GM19468 (cell line): Measurements from ENCODE around the gene SPACA1.
"Not testable (repeated sequence)": the region's sequence is repeated elsewhere in the genome, so short reads cannot be mapped to it uniquely, and the experiment has no call there.

ENCODE experiments used
- ATAC-seq: cut with Tn5 transposase; IDR thresholded peaks from one replicate; pipeline ENCODE4 v1.9.1; 2021; ENCODE audit warnings: mild to moderate bottlenecking, moderate library complexity, moderate number of reproducible peaks; ENCODE audit not compliant: unreplicated experiment; ENCODE audit errors: extremely low read depth

Gene SPACA1, protein sequence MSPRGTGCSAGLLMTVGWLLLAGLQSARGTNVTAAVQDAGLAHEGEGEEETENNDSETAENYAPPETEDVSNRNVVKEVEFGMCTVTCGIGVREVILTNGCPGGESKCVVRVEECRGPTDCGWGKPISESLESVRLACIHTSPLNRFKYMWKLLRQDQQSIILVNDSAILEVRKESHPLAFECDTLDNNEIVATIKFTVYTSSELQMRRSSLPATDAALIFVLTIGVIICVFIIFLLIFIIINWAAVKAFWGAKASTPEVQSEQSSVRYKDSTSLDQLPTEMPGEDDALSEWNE

DNA sequence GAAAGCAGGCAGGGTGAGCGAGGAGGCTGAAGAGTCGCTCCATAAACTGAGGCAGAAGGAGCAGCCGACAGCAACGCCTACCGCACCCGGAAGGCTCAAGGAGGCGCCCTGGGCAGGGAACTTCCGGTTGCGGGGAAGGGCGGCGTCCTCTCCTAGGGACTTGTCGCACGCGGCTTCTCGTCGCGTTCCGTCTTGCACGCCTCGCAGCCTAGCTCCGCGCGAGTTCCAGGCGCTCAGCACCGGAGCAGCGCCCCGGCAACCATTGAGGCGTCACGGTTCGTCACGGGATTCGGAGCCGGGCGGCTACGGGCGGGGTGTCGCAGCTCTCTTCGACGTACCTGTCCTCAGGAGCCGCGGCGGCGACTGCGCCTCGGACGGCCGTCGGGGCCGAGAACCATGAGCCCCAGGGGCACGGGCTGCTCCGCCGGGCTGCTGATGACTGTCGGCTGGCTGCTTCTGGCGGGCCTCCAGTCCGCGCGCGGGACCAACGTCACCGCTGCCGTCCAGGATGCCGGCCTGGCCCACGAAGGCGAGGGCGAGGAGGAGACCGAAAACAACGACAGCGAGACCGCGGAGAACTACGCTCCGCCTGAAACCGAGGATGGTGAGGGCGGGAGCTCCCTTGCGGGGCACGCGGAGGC, at the start of gene SPACA1:
TSS of gene SPACA1 (plus strand) at position 332 of the 641 bp plus-strand sequence. CDS start at position 397, 65 bp downstream.
- ATAC-seq: no peak

DNA sequence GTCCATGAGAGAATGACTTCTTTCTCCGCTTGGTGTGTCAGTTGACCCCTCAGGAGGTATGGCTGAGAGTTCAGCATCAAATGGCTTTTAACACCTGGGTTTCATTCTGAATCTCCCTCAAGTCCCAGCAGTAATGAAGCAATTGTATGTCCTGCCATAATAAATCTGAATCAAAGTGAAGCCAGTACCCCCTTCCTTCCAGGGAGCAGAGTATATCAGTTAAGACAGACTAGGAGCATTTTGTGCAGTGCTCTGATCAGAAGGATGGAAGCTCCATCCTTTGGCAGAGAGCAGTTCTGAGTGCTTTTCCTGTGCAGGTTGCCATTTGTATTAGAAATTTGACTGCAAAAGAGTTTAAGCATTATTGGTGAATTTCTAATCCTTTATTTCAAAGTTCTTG, 46.9 kb upstream of the SPACA1 start:
- ATAC-seq: no peak

DNA sequence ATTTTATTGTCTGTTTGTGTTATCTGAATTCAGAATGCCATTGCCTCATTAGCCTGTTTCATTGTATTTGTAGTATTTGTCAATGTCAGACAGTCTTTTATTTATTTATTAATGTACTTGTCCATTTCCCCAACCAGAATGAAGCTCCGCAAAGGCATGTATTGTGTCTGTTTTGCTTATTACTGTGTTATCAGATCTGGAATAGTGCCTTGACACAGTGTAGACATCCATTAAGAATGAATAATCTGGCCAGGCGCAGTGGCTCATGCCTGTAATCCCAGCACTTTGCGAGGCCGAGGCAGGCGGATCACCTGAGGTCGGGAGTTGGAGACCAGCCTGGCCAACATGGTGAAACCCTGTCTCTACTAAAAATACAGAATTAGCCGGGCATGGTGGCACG, 46.4 kb upstream of the SPACA1 start:
- ATAC-seq: not testable (repeated sequence)

DNA sequence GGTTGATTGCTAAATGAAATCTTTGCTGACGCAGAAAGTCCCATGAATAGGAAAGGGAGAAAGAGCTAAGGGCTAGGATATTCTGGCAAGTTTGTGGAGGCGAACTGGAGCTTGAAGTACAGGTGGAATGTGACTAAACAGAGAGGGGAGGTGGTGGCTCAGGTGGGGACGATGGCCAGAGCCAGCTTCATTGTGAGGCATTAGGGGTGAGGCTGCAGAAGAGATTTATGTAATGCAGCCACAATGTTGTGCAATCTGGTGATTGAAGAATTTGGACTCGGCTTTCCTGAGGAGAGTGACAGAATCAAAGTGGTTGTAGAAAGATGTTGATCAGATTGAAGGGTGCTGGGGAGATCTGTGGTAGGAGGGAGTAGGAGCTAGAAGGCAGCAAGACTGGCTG, 42.9 kb upstream of the SPACA1 start:
- no peak for ATAC-seq

DNA sequence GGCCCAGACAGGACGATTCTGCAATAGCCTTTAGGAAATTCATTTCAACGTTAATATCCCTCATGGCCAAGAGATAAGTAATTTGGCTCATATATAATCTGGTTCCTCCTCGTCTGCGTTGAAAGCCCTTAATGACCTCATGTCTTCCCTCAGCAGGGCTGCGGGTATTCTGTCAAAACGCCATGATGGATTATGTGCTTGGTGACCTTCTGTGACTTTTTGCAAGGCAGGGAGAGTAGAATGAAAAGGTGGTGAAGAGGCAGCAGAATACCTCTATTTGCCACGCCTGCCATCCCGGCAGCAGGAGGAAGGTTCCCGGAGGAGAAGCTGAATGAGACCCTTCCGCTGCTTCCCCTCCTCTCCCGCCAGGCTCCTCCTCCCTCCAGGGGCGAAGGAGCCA, 41.1 kb upstream of the SPACA1 start:
- no peak for ATAC-seq

DNA sequence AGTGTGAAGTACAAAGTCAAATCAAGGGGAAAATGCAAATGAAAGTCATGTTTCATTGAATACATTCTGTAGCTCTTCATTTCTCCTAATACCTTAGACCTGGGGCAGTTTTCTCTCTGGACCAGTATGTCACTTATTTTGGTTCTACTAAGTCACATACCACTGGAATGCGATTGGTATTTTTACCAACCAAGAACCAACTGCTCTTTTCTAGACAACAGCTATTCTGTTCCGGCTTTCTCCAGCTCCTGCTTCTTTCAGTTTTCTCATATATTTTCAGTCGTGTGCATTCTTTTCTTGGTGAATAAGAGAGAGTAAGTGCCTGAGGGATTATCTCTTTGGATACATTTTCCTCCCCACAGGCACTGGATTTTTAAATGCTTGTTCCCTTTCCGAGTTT, 39.2 kb upstream of the SPACA1 start:
- no peak for ATAC-seq

DNA sequence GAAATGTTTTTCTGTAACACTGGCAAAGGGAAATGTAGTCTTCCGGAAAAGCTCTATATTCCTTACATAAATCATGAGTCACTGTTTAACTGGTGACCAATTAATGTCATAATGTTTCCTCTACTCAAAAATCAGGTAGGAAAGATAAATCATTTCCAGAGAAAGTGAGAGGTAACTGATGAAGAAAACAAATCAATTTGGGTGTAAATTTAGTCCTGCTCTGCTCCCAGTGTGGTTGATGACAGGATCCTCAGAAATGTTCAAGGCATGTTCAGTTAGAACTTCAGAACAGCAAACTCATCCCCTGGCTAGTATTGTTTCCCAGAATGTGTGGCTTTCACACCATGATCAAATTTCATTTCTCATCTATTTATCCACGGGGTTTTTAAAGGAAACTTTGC, 38.8 kb upstream of the SPACA1 start:
- no peak for ATAC-seq

DNA sequence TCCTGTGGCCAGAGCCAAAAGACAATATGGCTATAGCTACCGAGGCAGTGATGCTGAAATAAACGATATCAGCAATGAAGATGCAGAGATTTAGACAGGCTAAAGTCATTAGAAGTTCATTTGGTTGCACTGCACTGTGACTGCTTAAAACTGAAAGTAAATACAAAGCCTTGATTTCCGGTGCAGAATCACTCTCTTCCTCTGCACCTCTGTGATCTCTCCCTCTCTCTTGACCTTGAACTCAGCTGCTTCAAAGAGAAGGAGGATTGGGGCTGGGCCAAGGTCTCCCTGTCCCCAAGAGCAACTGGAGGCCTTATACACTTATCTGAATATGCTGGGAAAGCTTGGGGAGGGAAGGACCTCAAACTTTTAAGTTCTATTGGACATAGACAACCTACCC, 34.6 kb upstream of the SPACA1 start:
- ATAC-seq: no peak

DNA sequence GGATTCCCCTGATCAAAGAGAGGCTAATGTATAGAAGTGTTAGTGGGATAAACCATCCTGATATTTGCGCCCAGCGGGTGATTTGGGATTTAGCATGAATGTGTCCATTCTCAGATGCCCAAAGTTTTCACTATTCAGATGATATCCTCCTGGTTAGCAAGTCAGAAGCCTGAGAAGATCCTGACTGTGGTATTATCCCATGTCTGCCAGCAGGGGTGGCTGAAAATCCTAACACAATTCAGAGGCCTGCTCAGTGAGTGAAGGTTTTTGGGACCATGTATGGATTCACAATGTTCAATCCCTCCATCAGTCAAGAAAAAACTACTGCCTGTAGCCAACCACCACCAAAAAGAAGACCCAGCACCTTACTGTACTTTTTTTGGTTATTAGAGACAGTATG, 34.1 kb upstream of the SPACA1 start:
- no peak for ATAC-seq

DNA sequence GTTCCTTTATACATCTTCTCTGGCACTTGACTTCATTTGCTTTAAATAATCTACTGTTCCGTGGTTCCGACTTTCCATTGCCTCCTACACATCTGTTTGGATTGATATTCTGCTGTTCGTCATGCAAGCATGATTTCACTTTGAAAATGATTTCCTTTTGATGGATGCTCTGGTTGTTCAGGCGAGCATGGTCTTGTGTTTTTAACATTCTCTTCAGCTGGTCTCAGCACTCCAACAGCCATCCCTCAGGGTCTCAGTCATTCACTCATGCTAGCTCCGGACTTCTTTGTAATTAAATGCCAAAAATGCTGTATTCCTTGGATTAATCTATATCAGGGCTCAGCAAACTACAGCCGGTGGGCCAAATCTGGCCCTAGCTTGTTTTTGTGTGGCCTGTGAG, 27.2 kb upstream of the SPACA1 start:
- no peak for ATAC-seq

DNA sequence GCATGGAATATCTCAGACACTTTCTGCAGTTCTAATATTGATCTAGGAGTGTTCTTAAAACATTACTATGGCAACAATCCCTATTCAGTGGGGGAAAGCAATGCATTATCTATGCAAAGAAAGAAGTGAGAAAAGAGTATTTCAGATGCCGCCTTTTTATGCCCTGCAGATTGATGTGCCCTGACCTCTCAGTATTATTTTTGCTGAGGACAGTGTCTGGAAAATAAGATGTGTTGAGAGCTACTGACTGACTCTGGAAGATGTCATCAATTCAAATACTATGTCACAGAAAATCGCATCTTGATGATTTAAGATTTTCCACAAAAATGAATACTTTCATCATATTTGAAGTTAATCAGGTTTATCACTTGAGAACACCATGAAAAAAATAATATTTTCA, 22.9 kb upstream of the SPACA1 start:
- no peak for ATAC-seq

DNA sequence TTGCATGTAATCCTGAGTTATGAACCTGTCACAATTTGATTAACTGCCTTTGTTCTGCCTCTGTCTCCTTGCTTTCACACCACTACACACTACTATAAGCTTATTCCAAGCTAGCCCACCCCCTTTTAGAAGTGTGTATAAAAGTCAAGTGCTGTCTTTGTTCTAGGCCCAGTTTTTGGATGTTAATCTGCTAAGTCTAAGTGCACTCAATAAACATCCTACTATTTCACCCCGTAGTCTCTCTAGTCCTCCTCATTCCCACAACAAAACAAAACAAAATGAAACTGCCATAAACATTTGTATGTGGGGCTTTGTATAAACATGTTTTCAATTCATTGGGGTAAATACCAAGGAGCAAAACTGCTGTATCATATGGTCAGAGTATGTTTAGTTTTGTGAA, 16.1 kb upstream of the SPACA1 start:
- no peak for ATAC-seq

DNA sequence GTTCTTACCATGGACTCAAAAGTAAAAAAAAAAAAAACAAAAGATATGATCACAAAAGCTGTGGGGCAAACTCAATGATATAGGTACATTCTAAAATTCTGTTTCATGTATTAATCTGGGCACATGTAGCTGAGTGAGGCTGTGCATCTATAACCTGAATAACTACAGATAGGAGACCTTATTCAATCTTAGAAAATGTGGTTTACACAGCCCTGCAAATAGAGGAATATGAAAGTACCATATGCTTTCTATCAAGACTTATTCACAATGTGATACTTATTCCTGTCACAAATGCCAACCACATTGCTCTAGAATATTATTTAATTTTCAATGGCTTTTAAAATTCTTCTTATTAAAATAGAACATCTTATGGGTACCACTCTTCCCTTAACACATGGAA, 3.1 kb upstream of the SPACA1 start:
- no peak for ATAC-seq

DNA sequence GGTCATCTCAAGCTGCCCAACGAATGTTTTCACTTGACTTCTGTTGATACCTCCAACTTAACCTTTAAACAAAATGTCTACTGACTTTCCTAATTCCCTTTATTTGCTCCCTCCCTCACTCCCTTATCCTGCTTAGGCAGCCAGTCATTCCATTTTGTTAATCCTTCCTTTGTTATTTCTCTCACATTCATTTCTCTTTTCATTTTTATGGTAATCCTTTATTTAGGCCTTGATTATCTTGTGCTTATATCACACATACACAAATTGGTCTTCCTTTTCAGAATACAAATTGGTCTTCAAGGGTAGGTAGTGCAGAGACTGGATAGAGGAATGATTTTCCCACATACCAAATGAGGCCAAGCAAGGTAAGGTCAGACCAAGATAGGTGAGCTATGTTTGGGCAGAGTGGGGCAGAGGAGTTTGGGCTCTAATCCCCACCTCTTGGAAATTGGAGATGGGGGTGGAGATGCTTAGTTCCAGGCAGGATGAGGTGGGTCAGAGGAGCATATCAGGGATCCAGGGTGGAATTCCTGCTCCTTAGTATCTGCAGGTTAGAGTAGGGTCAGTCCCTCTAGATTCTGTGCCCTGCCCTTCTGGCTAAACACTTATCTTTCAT, 2.0 kb upstream of the SPACA1 start:
- ATAC-seq: no peak

DNA sequence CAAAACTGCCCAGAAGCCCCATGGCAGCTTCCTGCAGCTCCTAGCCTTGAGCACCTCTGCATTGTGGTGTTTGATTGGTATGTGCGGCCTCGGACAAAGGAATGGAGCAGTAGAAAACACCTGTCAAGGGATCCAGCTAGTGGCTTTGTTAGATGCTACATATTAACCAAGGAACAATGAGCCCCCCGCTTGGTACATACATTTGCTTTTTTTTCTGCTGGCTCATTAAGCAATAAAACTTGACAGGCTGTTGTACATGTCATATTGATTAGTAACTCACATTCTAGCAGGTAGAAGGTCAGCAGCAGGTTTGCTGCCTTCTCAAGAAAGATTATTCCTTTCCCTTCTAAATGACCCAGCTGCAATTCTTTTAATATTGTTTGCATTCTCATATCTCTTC, 937 bp downstream of the SPACA1 start:
- no peak for ATAC-seq

DNA sequence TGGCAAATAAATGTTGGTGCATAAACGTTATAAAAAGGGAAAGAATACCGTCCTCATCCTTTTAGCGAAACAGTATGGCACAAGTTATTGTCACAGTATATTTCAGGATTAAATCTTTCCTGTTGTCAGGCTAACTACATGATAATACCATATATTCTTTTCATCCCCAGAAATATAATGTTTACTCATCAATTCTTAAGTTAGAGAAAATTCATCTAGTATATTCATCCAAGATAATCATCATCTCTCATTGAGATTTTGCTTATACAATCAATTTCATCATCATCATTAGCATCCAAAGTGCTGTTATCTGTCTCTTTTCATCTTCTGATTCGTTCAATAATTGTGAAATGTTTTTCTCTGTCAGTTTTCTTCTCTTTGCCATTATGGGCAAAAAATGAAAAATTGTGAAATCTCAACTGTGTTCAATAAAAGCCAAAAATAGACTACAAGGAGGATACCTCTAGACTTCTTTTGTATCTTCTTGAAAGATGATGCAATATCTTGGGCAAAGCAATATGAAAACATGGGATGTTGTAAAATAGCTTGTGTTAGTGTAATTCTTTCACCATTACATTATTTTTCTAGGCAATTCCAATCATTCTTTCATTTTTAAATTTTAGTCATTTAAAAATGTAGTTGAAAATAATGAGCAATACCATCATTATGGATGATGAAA, 2.6 kb downstream of the SPACA1 start:
- no peak for ATAC-seq

DNA sequence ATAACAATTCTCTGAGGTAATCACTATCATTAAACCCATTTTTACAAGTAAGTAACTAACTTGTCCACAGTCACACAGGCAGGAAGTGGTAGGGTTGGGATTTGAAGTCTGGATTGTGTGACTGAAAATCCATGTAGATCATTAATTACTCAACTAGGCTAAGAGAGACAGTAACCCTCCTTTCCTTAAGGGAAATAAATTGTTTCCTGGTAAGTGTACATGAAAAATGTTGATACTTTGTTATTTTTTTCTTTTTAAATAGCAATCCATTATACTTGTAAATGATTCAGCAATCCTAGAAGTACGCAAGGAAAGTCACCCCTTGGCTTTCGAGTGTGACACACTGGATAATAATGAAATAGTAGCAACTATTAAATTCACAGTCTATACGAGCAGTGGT, 11.6 kb downstream of the SPACA1 start:
- ATAC-seq: no peak

DNA sequence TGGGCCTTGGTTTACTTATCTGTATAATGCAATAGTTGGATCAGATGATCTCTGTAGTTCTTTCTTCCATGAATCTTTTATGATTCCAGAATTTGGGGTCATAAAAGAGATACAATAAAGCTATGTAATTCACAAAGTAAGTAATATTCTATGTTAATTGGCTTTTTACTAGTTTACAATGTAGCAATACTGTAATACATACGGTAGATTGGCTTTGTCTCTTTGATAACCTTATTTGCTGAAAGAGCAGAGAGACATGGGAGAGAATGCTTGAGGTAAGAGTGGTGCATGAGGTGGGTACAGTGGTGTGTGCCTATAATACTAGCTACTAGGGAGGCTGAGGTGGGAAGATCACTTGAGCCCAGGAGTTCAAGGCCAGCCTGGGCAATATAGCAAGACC, 14.7 kb downstream of the SPACA1 start:
- ATAC-seq: no peak

DNA sequence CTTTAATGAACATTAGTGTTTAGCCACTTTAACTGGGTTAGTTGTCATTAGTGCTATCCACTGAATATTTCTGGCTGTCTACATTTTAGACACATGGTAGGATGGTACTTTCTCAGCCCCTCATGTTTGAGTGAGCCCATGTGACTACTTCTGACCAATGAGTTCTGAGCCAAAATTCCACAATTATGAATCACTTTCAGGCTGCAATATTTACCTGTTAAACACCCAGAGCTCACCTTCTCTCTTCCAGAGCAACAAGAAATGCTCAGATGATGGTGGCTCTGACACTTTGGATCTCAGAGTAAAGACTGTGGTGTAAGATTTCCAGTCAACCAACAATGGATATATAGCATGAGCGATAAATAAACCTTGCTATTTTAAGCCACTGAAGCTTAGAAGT, 24.8 kb downstream of the SPACA1 start:
- no peak for ATAC-seq

DNA sequence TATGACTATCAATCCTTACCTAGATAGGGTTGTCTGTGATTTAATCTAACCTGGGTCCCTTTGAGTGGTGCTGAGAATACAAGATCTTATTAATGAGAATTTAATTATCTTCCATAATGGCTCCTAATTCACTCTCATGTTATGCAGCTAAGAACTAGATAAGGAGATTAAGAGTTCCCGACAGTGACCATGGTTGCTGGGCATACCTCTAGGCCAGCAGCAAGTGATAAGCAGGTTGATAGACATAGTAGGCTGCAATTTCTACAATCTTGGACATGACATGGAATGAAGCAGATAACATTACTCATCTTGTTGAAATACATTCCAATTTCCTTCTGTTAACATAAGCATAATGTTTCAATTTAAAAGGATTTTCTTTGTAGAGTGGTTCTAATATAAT, 27.1 kb downstream of the SPACA1 start:
- ATAC-seq: no peak

DNA sequence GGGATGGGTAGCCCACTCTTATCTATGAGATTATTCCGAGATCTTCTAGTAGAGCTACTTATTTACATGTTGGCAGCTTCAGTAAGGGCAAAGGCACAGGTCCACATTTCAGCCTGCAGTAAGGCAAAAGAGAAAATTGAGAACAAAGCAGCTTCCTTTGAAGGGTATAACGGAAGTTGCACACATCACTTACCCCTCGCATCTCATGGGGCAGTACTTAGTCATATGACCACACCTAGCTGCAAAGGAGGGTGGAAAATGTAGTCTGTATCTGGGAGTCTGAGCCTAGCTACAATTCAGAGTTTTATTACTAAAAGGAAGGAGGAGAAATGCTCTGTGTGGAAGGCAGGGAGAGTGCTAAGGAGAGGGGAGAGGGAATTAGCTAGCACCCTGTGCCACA, 29.7 kb downstream of the SPACA1 start:
- no peak for ATAC-seq
